GM18526 (cell line): ENCODE data around the gene ERN1.

Source experiments
- POLR2A ChIP-seq: IDR thresholded peaks from 3 replicates; pipeline ENCODE4 v1.6.1; 2011; ENCODE audit not compliant: insufficient read length; ENCODE audit errors: extremely low read depth

ERN1 gene

DNA sequence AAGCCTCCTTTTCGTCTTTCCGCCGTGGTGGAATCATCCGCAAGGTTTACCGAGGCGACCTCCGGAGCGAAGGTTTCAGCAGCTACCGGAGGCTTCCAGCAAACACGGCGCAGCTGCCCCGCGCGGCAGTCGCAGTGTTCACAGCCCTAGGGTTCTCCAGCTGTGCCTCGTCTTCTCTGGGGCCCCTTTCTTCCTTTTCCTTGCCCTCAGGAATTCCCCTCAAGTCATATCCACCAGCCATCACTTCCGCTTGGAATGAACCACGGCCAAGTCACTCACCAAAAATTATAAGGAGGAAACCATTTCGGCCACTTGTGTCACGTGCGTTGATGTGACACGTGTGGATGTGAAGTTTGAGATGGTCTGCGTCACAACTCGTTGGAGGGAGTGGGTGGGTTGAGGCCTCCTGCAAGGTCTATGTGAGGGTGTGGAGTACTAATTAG lies 636 bp upstream of the ERN1 start:
- TF ChIP-seq POLR2A = no peak

DNA sequence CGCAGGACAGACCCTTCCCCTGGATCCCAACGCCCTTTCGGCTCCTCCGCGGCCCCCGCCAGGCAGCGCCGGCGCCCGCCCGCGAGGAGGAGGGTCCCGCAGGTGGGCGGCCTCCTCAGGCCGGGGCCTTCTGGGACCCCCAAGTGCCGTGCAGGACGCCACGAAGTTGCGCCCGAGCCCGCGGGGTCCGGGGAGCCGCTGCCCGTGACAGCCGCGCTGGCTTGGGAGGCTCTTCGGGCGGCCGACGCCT lies 504 bp downstream of the ERN1 start:
- no peak for TF ChIP-seq POLR2A

DNA sequence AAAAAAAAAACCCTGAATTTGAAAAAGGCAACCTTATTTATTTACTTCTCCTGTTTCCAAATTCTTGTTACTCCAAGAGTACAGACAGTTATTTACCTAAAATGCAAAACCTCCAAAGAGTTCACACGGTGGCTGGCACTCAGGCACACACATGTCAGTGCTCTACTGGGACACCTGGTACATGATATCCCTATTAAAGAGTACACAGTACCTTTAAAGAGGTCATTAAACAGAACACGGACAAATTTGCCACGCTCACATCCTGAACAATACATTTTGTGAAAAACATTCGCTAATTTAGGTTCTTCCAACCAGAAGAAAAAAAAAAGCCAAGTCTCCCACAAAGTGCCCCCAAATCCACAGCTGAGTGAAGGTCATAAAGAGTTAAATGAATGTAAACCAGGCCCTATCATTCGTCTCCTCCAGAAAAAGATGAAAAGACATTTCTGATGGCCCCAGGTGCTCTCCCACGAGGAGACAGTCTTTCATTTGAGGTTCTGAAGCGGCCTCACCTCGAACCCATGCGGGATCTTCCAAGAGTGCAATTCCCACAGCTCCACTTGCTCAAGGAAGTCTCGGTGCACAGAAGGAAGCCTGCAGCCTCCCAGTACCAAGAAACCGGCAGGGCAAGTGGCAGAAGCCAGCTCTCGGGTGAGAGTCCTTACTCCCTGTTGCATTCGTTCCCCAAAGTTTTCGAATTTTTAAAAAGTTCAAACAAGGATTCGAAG lies 993 bp downstream of the ERN1 start:
- no peak for TF ChIP-seq POLR2A

DNA sequence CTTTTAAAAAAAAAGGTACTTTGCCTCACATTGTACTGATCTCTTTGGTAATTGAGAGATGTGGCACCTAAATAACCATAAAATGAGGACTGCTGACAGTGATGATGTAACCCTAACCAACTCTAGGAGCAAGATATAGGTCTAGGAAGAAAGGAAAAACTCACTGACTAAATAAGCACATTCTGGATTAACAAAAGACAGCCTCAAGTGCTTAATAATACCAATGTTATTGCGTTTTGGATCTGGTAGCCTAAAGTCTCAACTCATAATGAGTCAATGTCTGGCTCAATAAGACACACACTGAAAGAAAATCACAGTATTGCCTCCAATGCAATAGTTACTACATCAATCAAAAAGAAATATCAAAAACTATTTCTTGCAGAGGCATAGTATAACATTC lies 3.0 kb downstream of the ERN1 start:
- no peak for TF ChIP-seq POLR2A

DNA sequence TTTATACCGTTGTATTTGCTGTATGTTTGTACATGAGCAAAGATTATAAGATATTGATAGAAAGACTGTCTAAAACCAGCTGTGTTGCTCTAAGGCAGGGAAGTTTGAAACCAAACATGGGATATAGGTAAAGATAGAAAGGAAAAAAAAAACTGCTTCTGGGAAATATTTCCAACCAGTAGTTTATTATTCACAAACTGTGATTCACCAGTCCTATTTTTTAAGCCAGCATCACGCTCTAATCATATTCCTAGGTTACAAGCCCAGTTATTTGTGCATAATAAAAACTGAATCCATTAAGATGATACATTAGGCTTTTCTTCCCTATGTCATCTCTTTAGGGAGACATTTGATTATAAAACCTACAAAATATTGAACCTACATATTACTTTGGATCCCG lies 4.0 kb downstream of the ERN1 start:
- no peak for TF ChIP-seq POLR2A

DNA sequence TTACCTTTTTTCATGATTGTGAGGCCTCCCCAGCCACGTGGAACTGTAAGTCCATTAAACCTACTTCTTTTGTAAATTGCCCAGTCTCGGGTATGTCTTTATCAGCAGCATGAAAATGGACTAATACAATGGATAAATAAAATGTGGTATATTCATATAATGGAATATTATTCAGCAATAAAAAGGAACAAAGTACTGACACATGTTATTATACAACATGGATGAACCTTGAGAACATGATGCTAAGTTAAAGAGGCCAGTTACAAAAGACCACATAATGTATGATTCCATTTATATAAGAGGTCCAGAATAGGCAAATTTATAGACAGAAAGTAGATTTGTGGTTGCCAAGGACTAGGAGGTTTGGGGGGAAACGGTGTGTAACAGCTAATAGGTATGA lies 5.3 kb downstream of the ERN1 start:
- no peak for TF ChIP-seq POLR2A

DNA sequence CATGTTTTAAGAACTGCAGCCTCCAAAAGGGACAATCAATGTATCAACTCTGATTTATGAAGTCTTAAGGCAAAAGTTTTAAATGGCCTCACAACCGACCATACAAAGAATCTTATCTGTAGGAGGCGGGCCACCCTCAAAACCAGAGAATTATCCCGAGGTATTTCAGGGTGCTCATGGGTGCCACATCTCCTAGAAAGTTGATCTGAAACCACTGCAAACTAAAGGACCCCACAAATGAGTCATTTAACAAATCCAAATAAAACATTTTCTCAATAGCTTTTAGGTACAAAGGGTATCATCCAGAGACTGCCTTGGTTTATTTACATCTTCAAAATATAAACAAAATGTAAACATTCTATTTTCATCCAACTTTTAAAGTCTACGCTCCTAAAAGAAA lies 6.8 kb downstream of the ERN1 start:
- TF ChIP-seq POLR2A = no peak

DNA sequence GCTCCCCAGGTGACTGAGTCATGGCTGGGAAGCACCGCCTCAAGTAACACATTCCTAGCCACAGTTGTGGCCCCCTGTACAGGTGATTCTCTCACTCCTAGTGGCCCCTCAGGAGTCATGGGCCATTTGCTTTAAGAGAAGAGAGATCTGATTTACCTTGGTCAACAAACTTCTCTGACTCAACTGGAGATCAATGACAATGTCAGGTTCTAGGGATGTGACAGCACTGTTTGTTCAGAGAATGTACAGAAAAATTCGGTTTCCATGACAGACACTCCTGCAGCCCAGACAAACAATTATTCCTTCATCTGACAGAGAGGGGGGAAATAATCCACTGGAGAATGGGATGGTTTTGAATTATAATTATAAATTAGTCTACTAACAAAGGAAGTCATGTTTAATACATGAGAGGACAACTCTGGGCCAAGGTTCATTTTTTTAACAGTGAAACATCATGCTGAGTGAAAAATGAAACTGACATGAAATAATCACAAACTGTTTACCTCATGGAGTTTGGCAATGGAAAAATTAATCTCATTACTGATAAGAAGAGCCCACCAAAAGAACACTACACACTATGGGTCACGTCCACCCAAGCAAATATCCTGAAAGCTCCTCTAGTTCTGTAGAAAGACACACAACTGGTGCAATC lies 9.7 kb downstream of the ERN1 start:
- no peak for TF ChIP-seq POLR2A

DNA sequence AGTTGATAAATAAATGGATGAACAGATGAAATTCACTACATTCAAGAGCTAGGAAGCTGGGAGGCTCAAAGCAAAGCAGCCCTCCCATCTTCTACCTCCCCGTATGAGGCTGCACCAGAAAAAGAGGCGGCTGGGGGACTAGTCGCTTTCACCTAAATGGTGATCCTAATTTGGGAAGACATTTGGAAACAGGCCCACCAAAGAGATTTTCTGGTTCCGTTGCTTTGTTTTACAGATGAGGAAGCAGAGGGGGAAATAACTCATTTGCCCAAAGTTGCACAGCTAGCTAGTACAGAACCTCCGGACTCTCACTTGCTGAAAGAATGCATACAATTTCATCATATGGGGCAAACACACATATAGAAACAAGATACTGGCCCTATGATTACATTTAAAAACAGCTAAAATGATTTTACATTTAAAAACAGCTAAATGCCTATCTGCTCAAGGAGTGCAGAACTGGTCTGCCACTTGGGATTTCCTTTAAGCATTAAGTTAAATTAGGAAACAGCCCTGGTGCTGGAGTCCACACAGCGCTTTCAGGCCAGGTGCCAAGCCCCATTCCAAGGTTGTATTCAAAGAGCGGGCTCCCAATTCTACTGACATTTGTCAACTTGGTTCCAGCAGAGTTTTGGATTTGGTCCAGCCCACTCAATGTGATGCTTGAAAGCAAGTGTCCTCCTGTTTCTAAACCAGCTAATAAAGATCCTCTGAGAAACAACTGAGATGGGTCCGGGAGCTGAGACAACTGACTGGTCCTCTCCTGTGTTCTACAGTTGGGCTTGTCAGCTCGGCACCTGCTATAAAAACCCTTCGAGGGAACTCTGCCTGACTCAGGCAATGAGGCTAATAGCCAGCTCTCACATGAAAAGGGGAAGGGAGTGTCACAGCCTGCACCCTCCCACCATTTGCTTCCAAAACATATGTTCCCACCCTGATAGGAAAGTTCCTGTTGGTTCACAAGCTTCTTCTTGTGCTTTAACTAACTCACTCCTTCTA lies 11.7 kb downstream of the ERN1 start:
- TF ChIP-seq POLR2A = no peak

DNA sequence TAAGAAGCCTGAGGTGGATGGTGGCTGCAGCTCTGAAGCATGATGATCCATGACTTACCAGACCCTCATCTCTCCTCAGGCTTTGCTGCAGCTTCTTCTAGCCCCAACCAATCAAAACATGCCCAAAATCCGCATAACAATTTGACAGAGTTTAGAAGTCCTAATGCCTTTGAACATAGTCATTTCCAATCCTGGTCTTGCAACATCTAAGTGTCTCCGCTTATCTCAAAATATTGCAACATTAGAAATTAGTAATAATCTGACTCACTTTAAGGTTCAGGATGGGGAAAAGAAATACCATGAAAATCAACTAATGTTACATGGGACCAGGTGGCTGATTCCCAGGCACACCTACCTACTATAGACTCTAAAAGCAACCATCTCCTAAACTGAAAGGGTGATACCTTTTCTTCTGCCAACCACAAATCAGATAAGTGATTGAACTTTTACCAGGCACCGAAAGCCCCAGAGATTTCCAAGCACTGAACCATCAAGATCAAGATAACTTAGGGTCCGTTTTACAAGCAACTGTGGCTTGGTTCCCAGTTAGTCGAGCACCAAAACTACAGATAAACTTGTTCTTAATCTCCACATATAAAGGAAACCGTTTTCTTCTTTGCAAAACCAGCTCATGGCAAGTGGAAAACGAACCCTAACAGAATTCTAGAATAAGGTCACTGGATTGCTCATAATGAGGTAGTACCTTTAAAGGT lies 14.0 kb downstream of the ERN1 start:
- TF ChIP-seq POLR2A = no peak

DNA sequence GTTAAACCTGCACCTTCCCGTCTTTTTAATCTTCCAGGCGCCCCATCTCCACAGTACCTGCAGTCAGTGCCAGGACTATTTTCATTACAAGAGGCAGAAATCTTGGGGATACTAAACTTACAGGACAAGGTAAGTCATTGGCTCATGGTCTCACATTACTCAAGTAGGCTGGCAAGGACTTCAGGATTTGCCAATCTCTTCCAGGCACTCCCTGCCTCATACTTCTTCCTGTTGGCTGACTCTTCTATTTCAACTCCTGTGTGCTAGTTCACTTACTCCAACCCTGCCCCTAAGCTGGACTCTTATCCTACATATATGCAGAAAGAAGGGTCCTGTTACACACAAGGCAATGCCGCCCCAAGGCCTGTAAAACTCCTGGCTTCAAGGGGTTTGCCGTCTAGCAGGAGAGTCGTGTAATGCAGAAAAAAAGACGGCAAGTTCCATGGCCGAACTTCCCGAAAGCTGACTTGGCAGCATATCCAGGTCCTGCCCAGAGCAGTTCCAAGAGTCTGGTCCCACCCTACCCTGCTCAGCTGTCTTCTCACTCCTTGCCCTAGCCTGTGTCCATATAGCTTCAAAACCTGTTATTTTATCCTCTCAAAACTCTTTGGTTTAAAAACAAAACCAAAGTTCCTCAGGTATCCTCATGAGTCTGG lies 14.8 kb downstream of the ERN1 start:
- no peak for TF ChIP-seq POLR2A

DNA sequence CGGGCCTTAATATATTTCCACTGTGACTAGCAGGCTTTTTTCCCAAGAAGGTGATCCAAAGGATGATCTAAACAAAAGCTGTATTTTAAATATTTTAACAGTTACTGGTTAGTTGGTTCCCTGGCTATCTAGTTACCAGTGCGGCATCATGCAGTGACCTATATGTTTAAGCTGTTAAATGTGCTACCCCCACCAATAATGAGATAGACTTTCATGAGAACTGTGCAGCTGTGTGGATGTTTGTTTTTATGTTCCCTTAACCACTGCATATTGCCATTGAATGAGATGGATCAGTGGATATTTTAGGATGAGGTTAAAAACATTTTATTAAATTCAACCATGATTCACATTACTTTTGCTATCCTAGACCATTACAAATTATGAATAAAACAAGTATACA lies 16.9 kb downstream of the ERN1 start:
- TF ChIP-seq POLR2A = no peak

DNA sequence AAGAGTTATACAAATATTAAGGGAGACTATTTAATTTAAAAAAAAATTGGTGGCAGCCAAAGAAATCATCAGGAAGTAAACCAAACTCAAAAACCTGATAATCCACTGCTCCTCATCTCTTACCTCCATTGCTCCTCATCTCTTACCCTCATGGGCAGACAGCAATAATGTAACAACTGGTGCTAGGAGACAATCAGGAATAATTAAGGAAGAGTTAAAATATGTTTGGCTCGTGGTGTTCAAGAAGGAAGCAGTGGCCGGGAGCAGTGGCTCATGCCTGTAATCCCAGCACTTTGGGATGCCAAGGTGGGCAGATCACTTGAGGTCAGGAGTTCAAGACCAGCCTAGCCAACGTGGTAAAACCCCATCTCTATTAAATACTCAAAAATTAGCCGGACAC lies 18.1 kb downstream of the ERN1 start:
- TF ChIP-seq POLR2A = no peak

DNA sequence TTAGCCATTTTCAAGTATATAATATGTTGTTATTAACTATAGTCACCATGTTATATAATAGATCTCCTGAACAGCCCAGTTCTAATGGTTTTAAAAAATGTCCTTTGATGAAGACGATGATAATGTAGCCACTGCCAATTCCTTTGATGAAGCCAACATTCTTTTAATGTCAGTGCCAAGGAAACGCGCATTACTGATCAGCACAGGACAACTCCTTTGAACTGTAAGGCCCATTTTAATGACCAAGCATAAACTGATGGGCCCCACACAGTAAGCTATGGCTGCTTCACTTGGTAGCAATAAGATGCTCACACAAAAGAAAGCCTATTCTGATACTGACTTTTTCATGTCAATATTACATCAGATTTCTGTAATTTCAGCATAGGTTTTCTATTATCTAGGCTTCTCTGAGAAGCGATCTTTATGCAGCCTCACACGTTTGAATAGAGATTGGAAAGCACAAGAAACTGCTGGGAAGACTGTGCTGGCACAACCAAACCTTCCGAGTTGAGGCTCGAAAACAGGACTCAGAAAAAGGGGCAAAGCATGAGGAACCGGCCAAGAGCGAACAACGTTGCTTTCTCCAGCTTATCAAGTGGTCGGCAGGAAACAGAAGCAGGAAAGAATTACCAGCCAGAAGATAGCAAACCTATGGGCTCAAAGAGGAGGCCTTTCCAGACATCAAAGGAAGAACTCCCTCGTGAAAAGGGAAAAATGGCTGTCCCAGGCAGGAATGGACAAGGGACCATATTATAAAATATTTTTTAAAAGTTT lies 19.4 kb downstream of the ERN1 start:
- TF ChIP-seq POLR2A = no peak

DNA sequence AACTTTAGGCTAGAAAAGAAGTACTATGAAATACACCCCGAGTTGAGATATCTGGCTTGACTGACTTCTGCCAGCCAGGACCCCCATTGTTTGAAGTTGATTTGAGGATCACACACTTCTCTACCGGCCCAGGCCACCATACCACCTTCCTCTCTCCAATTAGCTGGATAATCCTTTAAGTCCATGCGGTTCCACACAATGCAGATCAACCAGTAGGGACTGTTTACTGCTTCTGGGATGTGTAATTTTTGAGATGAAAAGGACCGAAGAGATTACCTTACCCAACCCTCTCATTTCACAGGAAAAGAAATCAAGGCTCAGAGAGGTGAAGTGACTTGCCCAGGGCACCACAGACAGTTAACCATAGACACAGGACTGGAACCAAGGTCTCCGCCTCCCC lies 20.5 kb downstream of the ERN1 start:
- no peak for TF ChIP-seq POLR2A
